Dermis microvascular lymphatic vessel endothelial cell (primary cell): ENCODE data around the gene RPL10. TPM values are rescaled to one million over a fixed set of nuclear protein-coding genes. Genes with fewer than 3 reads are reported as not detected.

ENCODE experiments used
- DNase-seq, 2 donors: peaks; one replicate each; pipeline versions ENCODE4 v3.0.0 to v3.0.0-alpha.2; 2010; ENCODE audit warnings: low read depth in 2 of 2
- total RNA-seq: library from RNA; depleted of rRNA; stranded (reverse); fragments of >200 nt; gene quantifications from 2 replicates; pipeline ENCODE4 v1.2.1, GENCODE V29; 2014

RPL10 gene
- total RNA-seq, 1 donor from 2014 or later, result 2,372 TPM

DNA sequence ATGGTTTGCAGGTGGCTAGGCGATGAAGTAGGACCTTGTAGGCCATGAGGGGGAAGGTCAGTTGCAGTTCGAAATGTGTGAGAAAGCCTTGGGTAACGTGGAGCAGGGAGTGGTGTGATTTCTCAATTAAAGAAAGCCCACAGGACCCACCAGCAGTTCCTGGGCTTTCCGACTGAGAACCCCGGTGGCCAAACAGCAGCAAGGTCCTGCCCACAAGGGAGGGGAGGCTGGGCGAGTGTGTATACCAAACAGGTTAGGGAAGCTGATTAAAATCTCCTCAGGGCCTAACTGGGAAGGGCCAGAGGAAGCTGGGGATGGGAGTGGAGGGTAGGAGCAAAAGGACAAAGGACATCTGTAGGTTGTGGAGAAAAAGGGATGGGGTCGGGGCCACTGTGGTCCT lies 32.7 kb downstream of the RPL10 start:
- DNase-seq, result no peak

DNA sequence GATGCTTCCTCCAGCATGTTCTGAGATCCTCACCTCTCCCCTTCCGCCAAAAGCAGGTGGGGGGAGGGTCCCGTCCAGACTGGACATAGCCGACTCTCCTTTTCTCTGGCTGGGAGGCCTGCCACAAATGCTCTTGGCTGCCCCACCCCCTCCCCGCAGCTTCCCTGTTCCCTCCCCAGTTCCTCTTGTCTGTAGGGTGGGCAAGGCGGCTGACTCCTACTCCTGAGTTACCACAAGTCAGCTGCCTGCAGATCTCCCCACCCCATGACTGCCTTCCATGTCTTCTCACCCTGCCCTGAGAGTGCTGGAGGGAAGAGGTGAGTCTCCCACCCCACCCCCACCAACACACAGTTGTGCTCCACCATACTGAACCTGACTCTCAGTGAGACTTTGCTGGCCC lies 33.2 kb downstream of the RPL10 start:
- DNase-seq, result no peak

DNA sequence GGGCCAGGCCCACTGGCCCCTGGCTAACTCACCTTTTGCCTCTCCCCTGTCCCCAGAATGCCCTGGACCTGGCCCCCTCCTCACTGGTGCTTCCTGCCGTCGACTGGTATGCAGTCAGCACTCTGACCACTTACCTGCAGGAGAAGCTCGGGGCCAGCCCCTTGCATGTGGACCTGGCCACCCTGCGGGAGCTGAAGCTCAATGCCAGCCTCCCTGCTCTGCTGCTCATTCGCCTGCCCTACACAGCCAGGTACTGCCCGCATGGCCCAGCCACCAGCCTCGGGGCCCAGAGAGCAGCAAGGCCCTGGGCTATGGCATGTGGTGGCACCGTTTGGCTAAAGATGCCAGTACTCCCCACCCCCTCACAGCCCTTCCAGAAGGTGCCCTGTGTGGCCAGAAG lies 34.0 kb downstream of the RPL10 start:
- DNase-seq, result no peak

DNA sequence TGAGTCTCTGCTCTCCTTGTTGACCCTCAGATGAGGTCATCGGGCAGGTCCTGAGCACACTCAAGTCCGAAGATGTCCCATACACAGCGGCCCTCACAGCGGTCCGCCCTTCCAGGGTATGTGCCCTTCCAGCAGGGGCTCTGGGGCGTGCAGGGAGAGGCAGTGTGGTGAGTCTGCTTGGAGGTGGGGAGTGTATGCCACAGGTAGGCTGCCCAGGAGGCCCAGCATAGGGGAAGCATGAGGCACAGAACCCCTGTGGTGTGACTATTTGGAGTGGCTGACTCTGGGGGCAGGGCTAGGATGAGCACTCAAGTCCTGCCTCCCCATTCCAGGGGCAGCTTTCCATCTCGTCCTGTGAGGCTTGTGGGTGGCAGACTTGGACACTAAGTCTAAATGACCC lies 35.4 kb downstream of the RPL10 start:
- no peak for DNase-seq

DNA sequence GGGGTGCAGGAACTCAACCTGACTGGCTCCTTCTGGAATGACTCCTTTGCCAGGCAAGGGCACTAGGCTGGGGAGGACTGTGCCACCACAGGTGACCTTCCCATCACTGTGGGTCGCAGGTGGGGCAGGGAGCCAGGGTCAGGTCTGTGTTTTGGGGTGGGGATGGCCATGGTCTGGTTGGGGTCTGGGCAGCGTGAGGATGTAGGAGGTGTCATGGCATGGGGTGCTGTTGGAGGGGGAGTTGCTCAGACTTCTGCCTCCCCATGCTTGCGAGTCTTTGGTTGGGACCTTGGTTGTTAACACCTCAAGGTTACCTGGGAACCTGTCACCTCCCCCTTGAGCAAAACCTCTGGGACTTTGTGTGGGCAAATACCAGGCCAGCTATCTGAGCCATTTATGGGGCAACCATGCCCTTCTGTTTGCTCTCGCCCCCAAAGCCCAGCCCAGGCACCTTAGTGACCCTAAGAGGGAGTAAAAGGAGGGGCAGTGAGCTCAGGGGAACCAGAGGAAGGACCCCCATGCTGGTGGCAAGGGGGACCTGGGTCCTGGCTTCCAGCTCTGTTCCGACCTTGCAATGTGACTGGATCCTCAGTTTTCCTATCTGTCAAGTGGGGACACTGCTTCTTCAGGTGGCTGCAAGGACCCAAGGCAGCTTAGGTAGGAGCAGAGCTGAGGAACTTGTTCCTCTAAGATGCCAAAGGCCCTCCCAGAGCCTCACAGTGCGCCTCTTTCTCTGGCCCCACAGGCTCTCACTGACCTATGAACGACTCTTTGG lies 36.4 kb downstream of the RPL10 start:
- DNase-seq, result no peak

DNA sequence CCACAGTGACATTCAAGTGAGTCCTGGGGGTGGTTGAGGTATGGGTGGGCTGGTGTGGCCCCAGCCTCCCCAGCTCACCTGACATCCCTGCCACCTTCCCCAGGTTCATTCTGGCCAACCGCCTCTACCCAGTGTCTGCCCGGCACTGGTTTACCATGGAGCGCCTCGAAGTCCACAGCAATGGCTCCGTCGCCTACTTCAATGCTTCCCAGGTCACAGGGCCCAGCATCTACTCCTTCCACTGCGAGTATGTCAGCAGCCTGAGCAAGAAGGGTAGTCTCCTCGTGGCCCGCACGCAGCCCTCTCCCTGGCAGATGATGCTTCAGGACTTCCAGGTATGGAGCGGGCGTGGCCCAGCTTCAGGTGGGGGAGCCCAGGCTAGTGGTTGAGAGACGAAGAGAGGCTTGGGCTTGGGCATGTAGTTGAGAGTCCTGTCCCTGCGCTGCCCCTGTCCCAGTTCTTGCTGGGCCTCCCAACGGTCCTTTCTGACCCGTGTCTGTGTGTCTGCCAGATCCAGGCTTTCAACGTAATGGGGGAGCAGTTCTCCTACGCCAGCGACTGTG lies 37.1 kb downstream of the RPL10 start:
- DNase-seq, result no peak

DNA sequence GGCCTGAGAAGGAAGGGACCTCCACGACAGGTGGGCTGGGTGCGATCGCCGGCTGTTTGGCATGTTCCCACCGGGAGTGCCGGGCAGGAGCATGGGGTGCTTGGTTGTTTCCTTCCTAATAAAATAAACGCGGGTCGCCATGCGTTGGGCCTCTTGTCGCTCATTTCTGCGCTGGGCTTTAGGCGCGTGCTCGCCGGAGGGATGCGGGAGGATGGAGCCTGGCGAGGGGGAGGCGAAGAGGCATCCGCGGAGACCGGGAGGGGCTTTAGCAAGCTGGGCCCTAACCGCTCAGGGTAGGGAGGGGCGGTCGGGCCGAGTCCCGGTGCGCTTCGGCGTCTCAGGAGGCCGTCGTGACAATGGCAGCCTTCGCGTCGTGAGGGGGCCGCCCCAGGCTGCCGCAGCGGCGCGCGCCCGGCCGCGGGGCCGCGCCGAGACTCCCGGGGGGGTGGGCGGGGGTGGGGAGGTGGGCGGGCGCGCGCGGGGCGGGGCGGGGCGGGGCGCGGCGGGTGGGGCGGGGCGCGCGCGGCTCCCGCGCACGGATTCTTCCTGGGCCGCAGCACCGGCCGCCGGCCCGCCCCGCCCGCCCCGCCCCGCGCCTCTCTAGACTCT lies 38.3 kb downstream of the RPL10 start:
- peak in 1 of 2 donors; percentile 41 for DNase-seq

DNA sequence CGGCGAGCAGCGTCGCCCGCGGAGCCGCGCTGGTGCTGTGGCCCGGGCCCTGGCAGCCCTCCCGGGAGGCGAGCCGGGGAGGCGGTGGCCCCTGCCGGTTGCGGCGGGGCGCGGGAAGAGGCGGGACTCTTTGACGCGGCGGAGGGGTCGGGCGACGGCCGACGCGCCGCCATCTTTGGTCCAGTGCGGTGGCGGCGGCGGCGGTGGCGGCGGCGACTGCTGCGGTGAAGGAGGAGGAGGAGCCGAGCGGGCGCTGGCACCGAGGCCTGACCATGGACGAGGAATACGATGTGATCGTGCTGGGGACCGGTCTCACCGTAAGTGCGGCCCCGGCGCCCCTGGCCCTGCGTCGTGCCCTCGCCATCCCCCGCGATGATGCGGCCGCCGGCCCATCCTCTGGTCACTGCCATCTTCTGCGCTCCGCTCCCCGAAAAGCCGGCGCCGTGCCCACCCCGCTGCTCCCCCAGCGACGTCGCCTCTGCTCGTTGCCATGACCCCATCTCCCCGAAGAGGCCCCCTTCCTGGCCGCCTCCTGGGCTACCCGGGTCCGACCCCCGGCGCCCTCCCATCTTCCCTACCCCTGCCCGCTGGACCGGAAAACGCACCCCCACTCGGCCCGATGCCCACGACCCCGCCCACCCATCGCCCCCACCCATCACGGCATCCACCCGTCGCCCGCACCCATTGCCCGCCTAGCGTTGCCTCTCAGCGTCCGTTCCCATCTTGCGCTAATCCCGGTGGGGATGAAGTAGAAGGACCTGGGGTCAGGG lies 39.0 kb downstream of the RPL10 start, which contains the start of gene GDI1:
Gene GDI1, plus strand, starts transcription at position 172 of the 770 bp plus-strand sequence. Its CDS starts 101 bp downstream, at position 273.
- peak in 1 of 2 donors; percentile 55 for DNase-seq

DNA sequence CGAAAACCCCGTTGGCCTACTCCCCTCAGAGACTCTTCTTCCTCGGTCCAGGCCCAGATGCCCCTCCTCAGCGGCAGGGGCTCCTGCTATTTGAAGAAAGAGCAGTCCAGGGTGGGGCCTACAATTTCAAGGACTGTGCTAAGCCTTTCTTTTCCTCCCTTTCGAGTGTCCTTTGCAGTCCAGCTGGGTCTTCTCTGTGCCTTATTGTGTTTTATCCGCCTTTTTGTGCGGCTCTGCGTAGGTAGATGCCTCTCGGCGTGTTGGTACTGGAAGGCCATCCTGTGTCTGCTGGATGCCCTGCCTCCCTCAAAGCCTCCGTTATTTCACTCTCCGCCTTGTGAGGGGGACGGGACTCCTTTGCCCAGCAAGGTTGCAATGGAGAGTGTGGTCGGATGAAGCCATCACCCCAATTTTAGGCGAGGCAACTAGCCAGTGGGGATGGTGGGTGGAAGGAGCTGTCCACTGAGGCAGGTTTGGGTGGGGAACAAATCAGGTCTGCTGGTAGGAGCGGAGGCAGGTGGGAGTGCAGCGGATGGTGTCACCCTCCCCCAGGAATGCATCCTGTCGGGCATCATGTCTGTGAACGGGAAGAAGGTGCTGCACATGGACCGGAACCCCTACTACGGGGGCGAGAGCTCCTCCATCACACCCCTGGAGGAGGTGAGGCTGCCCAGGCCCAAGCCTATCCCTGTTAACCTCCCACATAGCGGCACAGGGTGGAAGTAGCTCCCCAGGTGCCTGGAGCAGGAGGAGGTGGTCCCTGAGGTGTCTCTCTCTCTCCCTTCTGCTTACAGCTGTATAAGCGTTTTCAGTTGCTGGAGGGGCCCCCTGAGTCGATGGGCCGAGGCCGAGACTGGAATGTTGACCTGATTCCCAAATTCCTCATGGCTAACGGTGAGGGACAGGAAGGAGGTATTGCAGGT lies 40.1 kb downstream of the RPL10 start:
- no peak for DNase-seq

DNA sequence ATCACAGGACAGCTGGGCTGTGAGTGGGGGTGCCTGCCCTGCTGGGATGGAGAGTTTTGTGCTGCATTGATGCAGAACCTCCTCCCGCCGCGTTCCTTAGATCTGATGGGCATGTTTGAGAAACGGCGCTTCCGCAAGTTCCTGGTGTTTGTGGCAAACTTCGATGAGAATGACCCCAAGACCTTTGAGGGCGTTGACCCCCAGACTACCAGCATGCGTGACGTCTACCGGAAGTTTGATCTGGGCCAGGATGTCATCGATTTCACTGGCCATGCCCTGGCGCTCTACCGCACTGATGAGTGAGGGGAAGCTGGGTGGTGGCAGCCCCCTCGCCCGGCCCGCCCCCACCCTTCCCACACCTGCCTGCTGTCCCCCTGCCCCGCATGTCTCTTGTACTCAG lies 41.7 kb downstream of the RPL10 start:
- DNase-seq, result no peak

DNA sequence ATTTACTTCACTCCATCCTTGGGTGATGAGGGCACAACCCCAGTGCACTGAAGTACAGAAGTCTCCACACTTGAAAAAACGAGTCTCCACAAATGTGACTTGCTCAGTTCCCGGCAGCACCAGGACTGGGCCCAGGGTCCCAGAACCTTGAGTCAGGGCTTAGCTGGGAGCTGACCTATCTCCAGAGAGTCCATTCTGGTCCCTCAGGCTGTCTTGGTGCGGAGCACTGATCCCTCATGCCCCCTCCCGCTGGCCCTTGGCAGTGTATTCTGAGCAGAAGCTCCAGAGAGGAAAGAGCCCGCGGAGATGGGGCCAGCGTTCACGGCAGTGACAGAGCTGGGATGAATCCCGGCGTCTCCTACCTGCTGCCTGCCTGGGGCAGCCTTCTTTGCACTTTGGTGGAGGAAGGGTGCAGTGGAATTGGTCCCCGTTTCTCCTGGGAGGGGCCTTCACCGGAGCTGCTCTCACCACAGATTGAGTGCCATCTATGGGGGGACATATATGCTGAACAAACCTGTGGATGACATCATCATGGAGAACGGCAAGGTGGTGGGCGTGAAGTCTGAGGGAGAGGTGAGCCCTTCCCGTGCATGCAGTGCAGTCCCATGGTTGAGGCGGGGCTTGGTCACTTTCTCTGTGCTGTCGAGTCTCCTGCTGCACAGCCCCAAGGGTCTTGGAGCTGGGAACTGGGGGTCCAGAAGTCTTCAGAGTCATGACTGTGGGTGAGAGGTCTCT lies 42.6 kb downstream of the RPL10 start:
- no peak for DNase-seq

DNA sequence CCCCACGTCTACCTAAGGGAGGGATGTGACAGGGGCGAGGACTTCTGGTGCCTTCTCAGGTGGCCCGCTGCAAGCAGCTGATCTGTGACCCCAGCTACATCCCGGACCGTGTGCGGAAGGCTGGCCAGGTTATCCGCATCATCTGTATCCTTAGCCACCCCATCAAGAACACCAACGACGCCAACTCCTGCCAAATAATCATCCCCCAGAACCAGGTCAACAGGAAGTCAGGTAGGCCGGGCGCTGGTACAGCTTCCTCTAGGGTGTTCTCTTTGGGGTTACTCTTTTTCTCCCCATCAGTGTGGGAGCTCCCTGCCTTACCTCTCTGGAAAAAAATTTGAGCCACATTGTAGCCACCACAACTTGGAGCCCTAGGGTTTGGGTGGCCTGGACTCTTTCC lies 43.4 kb downstream of the RPL10 start:
- no peak for DNase-seq

DNA sequence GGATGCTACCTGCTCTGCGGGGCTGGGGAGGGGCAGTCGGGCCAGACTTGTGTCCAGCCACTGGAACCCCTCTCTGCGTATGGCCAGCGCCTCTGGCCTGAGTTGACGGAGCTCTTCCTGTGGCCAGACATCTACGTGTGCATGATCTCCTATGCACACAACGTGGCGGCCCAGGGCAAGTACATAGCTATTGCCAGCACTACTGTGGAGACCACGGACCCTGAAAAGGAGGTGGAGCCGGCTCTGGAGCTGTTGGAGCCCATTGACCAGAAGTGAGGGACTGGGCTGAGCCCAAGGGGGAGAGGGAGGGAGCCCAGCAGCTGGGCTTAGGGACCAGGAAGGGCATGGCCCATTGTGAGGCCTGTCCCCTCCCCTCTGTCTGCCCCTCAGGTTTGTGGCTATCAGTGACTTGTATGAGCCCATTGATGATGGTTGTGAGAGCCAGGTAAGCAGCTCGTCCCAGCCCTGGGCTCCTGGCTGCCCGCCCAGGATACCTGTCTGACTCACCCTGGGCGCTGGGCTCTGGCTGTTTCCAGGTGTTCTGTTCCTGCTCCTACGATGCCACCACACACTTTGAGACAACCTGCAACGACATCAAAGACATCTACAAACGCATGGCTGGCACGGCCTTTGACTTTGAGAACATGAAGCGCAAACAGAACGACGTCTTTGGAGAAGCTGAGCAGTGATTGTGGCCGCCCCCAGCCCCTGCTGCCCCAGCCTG lies 44.0 kb downstream of the RPL10 start:
- no peak for DNase-seq

DNA sequence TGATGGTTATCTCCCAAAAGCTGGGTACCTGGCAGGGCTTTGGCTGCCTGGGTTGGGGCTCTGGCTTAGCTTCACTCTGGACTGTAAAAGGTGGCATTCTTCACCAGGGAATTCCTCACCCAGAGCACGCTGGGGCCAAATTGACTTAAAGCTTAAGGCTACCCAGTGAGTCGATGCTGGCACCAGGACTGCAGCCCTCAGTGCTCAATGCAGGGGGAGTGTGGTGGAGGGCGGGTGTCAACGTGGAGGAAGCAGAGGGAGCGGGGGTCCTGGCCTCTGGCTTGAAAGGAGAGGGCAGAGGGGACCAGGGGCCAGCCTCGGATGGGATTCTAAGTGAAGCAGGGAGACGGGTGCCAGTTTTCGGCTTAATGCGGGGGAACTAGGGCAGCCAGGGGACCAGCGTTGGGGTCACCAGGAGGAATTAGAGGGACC lies 45.3 kb downstream of the RPL10 start:
- no peak for DNase-seq

DNA sequence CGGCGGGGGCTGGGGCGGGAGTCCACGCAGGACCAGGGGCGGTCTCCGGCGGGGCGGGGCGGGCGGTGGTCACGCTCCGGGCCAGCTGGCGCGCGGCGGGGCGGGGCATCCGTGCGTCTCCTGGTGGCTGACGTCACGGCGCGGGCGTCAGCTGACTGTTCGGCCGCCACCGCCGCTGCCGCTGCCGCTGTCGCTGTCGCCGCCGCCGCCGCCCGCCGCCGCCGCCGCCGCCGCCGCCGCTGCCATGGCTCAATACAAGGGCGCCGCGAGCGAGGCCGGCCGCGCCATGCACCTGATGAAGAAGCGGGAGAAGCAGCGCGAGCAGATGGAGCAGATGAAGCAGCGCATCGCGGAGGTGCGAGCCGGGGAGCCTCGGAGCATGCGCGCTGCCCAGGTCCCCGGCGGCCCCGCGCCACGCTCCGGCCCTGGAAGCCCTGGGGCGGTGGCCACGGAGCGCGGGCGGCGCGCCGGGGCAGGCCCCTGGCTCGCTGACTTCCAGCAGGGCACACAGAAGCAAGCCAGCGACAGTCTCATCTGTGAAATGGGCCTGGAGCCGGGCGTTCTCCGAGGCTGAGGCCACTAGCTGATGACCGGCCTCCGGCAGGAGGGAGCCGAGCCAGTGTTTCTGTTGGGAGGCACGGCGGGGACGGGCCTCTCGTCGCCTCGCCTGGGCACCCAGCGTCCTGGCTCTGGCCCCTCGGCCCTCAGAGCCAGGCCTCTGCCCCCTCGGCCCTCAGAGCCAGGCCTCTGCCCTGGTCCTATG lies 46.0 kb downstream of the RPL10 start, which contains the start of gene FAM50A:
Gene FAM50A, plus strand, starts transcription at position 150 of the 763 bp plus-strand sequence. Its CDS starts 95 bp downstream, at position 245.
- peak in 1 of 2 donors; percentile 73 for DNase-seq

DNA sequence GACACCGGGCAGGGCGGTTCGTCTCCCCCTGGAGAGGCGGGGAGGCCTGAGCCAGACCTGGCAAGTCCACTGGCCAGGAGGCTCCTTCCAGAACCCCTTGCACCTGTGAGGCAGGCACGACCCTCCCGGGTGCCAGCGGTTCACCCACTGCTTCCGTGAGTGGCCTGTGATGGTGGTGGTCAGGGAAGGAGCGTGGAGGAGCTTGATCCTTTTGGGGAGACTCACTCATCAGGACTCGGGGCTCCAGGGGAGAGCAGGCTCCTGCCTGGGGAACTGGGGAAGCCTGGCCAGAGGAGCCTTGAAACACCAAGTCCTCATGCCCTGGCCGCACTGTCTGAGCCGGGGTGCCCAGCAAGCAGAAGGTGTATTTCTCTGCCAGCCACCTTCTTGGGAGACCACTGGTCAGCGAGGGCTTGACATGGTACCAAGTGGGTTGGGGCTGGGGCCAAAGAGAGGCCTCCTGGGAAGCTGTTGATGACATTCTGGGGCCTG lies 46.6 kb downstream of the RPL10 start:
- no peak for DNase-seq

DNA sequence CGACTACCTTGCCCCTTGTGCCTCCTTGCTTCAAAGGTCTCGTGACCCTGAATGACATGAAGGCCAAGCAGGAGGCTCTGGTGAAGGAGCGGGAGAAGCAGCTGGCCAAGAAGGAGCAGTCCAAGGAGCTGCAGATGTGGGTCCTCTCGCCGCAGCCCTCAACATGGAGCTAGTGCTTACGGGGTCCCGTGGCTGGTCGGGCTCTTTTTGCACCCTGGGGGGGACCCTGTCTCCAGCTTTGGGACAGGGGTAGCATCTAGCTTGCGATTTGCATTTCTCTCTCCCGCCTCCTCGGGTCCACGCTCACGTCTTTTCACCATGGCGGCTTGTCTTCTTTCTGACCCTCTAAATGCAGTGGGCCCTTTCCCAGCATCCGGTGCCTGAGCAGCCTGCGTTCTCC lies 47.6 kb downstream of the RPL10 start:
- DNase-seq, result no peak

DNA sequence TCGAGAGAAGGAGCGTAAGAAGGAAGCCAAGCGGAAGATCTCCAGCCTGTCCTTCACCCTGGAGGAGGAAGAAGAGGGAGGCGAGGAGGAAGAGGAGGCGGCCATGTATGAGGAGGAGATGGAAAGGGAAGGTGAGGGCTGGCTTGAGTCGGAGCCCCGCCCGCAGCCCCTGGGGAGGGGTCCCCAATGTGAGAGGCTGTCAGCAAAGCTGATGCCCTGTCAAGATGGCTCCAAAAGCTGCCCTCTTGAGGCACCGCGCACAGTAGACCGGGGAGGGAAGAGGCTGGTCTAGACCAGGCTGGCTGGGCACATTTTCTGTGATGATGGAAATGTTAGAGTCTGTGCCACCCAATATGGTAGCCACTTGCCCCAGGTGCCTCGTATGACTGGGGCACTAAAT lies 48.3 kb downstream of the RPL10 start:
- no peak for DNase-seq
